GM12865 (cell line): Measurements from ENCODE around the gene BACH1.
"Not testable (repeated sequence)": the region's sequence is repeated elsewhere in the genome, so short reads cannot be mapped to it uniquely, and the experiment has no call there.

Source experiments
- DNase-seq: peaks from one replicate; pipeline ENCODE4 v3.0.0; 2010; ENCODE audit warnings: low read depth
- H3K4me3 ChIP-seq: 2 replicates; pipeline ENCODE4 v1.5.1; 2011; ENCODE audit warnings: mild to moderate bottlenecking, low read depth, low read length, control low read depth
- TF ChIP-seq, protein P1 (sequence below): IDR thresholded peaks from 2 replicates; pipeline ENCODE4 v1.5.1; 2011; ENCODE audit warnings: low read length, control low read depth, low read depth, inconsistent platforms; ENCODE audit not compliant: insufficient read depth; ENCODE audit errors: missing control alignments

Gene BACH1

DNA sequence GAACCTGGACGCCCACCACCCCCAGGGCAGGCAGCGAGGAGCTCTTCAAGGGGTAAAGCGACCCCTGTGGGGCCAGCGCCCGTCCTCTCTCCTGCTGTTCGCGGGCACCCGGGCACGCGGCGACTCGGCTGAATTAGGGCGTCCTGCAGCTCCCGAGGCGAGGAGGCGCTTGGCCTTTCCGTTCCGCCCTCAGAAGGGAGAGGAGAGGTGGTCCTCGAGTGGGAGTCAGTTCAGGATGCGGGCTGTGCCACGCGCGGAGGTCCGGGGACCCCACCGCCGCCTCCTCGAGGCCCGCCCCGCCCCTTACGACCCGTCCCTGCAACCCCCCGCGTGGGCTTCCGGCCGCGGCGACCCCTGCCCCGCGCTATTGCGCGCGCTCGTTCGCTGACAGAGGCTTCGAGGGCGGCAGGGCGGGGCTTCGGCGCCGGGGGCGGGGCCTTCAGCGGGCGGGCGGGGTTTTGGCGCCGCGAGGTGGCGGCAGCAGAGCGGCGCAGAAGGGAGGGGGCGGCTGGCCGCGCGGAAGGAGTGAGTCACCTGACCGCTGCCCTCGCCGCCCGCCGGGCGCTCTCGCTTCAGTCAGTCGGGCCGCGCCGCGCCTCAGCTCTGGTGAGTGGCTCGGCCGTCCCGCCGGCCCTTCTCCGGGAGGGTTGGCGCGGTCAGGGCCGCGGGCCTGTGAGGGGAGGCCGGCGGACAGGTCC is at the start of gene BACH1:
TSS of gene BACH1 (plus strand) at position 575 of the 698 bp plus-strand sequence. CDS start 22,359 bp downstream, outside the sequence.
- TF ChIP-seq, protein P1, sequence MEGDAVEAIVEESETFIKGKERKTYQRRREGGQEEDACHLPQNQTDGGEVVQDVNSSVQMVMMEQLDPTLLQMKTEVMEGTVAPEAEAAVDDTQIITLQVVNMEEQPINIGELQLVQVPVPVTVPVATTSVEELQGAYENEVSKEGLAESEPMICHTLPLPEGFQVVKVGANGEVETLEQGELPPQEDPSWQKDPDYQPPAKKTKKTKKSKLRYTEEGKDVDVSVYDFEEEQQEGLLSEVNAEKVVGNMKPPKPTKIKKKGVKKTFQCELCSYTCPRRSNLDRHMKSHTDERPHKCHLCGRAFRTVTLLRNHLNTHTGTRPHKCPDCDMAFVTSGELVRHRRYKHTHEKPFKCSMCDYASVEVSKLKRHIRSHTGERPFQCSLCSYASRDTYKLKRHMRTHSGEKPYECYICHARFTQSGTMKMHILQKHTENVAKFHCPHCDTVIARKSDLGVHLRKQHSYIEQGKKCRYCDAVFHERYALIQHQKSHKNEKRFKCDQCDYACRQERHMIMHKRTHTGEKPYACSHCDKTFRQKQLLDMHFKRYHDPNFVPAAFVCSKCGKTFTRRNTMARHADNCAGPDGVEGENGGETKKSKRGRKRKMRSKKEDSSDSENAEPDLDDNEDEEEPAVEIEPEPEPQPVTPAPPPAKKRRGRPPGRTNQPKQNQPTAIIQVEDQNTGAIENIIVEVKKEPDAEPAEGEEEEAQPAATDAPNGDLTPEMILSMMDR: peak; percentile 53
- peak; percentile 96 for DNase-seq
- peak within 1 kb of the TSS; percentile 83 for H3K4me3 ChIP-seq

DNA sequence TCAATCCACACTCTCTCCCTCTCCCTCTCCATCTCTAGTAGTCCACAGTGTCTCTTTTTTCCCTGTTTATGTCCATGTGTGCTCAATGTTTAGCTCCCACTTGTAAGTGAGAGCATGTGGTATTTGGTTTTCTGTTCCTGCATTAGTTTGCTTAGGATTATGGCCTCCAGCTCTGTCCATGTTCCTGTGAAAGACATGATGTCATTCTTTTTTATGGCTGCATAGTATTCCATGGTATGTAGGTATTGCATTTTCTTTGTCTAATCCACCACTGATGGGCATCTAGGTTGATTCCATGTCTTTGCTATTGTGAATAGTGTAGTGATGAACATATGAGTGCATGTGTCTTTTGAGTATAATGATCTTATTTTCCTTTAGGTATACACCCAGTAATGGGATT is 49.4 kb upstream of the BACH1 start:
- H3K4me3 ChIP-seq, DNase-seq: not testable (repeated sequence)

DNA sequence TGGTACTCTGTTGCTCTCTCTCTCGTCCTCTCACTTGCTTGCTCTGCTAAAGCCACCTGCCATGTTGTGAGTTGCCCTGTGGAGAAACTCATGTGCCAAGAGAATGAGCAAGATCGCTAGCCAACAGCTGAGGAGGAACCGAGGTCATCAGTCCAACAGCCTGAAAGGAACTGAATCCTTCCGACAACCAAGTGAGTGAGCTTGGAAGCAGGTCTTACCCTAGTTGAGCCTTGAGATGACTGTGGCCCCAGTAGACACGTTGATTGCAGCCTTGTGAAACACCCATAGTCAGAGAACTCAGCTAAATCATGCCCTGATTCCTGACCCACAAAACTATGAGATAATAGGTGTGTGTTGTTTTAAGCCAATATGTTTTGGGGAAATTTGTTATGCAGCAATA is 48.1 kb upstream of the BACH1 start:
- TF ChIP-seq, protein P1: no peak
- no peak overlapping the region for H3K4me3 ChIP-seq
- no peak for DNase-seq

DNA sequence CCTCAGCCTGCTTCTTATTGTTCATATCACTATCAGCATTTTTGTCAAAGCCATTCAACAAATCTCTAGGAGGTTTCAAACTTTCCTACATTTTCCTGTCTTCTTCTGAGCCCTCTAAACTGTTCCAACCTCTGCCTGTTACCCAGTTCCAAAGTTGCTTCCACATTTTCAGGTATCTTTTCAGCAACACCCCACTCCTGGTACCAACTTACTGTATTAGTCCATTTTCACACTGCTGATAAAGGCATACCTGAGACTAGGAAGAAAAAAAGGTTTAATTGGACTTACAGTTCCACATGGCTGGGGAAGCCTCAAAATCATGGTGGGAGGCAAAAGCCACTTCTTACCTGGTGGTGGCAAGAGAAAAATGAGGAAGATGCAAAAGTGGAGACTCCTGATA is 44.9 kb upstream of the BACH1 start:
- not testable (repeated sequence) for H3K4me3 ChIP-seq, DNase-seq

DNA sequence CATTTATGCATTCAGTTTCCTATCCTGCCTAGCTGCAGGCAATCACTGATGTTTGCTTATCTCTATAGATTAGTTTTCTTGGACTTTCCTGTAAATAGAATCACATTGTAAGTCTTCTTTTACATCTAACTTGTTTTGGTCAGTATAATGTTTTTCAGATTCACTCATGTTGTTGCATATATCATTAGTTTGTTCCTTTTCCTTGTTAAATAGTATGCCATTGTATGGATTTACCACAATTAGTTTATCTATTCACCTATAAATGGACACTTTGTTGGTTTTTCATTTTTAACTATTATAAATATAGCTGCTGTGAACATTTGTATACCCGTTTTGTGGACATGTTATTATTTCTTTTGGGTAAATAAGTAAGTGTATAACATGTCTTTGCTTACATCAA is 44.2 kb upstream of the BACH1 start:
- H3K4me3 ChIP-seq: no peak overlapping the region
- no peak for DNase-seq
- TF ChIP-seq, protein P1: no peak

DNA sequence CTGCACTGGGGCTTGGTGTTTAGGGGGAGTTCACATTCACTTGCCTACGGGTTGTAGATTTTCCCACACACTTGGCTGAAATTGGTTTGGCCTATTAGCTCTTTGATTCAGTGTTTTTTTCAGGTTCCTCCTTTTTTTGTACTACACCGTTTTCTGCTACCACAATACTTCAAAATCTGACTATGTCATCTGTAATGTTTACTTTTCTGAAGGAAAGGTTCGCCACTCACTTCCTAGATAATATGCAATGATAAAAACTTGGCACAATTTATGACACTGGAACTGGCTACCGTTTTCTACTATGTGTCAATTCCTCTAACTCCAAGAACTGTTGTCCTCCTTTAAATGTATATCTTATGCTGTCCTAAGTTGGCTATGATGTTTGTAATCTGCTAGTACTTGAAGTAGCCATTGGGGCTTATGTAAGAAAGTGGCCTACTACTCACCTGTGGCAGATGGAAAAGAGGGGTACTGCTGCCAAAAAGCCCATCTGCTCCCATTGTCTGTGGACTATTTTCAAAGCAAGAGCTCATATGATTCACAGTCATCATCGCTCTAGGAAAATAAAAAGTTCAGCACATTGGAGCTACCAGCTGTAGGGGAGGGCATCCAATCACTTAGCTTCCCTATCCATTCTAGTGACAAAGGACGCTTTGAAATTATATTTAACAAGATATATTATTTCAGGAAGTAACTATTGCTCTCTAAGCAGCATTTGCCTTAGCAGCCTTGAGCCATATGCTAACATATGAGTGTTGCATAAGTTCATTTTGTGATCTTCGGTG is 42.4 kb upstream of the BACH1 start:
- TF ChIP-seq, protein P1: no peak
- no peak overlapping the region for H3K4me3 ChIP-seq

DNA sequence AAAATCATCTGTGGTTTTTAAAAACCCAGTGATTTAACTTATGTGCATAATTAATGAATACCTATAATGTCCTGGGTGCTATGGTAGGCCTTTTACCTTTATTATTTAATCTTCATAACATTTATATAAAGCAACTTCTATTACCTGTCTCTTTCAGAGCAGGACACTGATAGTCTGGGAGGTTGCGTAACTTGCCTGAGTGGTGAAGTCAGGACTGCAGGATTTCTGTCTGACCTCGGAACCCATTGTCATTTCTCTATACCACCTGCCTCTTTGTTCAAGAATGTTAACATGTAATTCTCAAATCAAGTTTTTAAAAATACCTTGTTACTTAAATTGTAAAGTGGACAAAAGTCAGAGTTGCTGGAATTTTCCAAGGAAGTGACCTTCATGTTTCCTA is 41.0 kb upstream of the BACH1 start:
- H3K4me3 ChIP-seq: no peak overlapping the region
- TF ChIP-seq, protein P1: no peak
- no peak for DNase-seq

More for the DNA sequence above, 42.4 kb upstream of the BACH1 start:
- no peak for DNase-seq
